ENCODE data around the gene POLK.

GRCh38 chr5:75481024-75481423 is 30.7 kb upstream of the POLK start:
- TF ChIP-seq, protein P1, sequence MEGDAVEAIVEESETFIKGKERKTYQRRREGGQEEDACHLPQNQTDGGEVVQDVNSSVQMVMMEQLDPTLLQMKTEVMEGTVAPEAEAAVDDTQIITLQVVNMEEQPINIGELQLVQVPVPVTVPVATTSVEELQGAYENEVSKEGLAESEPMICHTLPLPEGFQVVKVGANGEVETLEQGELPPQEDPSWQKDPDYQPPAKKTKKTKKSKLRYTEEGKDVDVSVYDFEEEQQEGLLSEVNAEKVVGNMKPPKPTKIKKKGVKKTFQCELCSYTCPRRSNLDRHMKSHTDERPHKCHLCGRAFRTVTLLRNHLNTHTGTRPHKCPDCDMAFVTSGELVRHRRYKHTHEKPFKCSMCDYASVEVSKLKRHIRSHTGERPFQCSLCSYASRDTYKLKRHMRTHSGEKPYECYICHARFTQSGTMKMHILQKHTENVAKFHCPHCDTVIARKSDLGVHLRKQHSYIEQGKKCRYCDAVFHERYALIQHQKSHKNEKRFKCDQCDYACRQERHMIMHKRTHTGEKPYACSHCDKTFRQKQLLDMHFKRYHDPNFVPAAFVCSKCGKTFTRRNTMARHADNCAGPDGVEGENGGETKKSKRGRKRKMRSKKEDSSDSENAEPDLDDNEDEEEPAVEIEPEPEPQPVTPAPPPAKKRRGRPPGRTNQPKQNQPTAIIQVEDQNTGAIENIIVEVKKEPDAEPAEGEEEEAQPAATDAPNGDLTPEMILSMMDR (conservative IDR thresholded peaks at IDR 0.05; ENCODE audit: low read length): no peak
- no peak for TF ChIP-seq EZH2phosphoT487 (IDR thresholded peaks at IDR 0.05; ENCODE audit: borderline replicate concordance)
